Coronary artery (tissue), 2 donors: Measurements from ENCODE around the gene LNPEP.

Source experiments
- DNase-seq: peaks from one replicate; pipeline ENCODE4 v3.0.0-alpha.2; 2017; ENCODE audit warnings: low spot score
- H3K27ac ChIP-seq, 2 donors: fragments of 200-600 bp; sonication (generic); one replicate each; pipeline ENCODE4 v1.5.1; 2016 to 2019
- H3K4me3 ChIP-seq: fragments of 200-600 bp; sonication (generic); 2 replicates; pipeline ENCODE4 v1.5.1; 2016; ENCODE audit warnings: mild to moderate bottlenecking, moderate library complexity
- CTCF ChIP-seq: fragments of 200-600 bp; sonication (generic); IDR thresholded peaks from one replicate; pipeline ENCODE4 v1.5.1; 2019; ENCODE audit warnings: antibody characterized with exemption

The LNPEP gene

DNA sequence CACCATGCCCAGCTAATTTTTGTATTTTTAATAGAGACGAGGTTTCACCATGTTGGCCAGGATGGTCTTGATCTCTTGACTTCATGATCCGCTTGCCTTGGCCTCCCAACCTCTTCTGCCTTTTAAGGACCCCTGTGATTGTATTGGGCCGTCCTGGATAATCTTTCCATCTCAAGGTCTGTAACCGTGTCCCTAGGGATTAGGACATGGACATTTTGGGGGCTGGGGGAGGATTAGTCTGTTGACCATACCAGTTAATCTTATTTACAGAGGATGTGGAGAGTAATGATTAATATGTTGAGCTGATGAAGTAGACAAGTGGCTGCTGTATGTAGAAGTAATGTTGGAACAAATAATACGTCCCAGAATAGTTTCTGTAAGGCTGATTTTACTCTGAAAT, 23.1 kb downstream of the LNPEP start:
- Histone ChIP-seq H3K4me3 (no peak overlapping the region), H3K27ac (no peak overlapping the region)
- no peak for TF ChIP-seq CTCF
- DNase-seq: no peak

GRCh38 chr5:96961053-96961452, 25.2 kb downstream of the LNPEP start:
- H3K27ac ChIP-seq: no peak overlapping the region
- TF ChIP-seq CTCF: no peak
- no peak for DNase-seq
- H3K4me3 ChIP-seq: no peak overlapping the region

DNA sequence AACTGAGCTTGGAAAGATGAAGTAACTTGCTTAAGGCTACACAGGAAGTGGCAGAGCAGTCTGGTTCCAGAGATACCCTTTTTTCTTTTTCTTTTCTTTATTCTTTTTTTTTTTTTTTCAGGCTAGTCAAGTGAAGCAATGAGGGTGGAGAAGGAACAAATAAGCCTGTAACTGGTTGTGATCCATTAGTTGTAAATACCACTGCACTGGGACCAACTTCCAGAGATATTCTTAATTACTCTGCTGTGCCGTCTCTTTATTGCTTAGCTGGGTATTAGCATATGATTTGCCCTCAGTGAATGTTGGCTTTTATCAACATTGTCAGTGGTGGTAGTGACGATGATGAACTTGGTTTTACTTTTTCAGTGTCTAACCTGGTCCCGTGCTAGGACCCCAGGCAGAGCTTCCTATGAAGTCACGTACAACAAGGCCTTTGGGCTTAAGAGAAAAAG, 26.7 kb downstream of the LNPEP start:
- Histone ChIP-seq H3K27ac (peak overlapping the region in 1 of 2 donors; percentile 42), H3K4me3 (no peak overlapping the region)
- TF ChIP-seq CTCF: no peak
- no peak for DNase-seq

- no peak for TF ChIP-seq CTCF
- H3K4me3 ChIP-seq: peak overlapping the region; percentile 3
- DNase-seq: no peak
- peak overlapping the region in 1 of 2 donors; percentile 42 for H3K27ac ChIP-seq
Measured at GRCh38 chr5:96963267-96963666, 27.4 kb downstream of the LNPEP start.

GRCh38 chr5:96966801-96967200, 30.9 kb downstream of the LNPEP start:
- H3K4me3 ChIP-seq: no peak overlapping the region
- no peak for DNase-seq
- H3K27ac ChIP-seq: no peak overlapping the region
- TF ChIP-seq CTCF: no peak

DNA sequence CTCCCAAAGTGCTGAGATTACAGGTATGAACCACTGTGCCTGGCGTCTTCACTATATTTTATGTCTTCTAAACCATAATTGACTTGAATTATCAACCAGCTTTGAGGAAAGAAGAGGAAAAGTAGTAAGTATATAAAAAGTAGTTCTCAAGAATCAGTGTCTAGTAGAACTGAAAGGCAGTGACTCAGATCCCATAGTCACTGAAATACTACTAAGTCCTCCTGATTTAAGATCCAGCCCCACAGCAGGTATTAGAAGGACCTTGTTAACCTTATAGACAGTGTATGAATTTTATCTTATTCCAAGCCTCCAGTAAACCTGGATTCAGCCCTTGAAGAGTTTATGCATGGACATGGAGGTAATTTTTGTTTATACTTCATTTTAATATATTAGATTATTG, 31.5 kb downstream of the LNPEP start:
- no peak for DNase-seq
- no peak overlapping the region for H3K27ac ChIP-seq
- TF ChIP-seq CTCF: no peak
- H3K4me3 ChIP-seq: no peak overlapping the region

GRCh38 chr5:96968074-96968473, 32.2 kb downstream of the LNPEP start:
- Histone ChIP-seq H3K27ac (peak overlapping the region in 1 of 2 donors; percentile 26), H3K4me3 (no peak overlapping the region)
- no peak for TF ChIP-seq CTCF
- DNase-seq: no peak
